ENCODE results near the gene PNMT. TPM values are rescaled to one million over a fixed set of nuclear protein-coding genes. Genes with fewer than 3 reads are reported as not detected.

The PNMT gene
- total and polyA plus RNA-seq, 2 of the 13 experiments (the other 11 are each of a cell fraction or from before 2014, with no cell fraction given): 0.25 TPM; not detected in 1

- TF ChIP-seq BRD4 (CRISPR knock-in tag; IDR thresholded peaks at IDR 0.05) (peak; percentile 55; the same call in 1 of the 2 replicates), TOE1 (CRISPR knock-in tag; IDR thresholded peaks at IDR 0.05) (0 out of 2 replicates have a peak, but pooled peaks have one; percentile 68), NCOA2 (CRISPR knock-in tag; IDR thresholded peaks at IDR 0.05) (0 out of 2 replicates have a peak, but pooled peaks have one; percentile 56), ELF3 (CRISPR knock-in tag; IDR thresholded peaks at IDR 0.05) (peak; percentile 87), KLF9 (CRISPR knock-in tag; IDR thresholded peaks at IDR 0.05; ENCODE audit: low read depth) (no peak), NFIB (CRISPR knock-in tag; IDR thresholded peaks at IDR 0.05; ENCODE audit: borderline replicate concordance) (no peak), TBX3 (IDR thresholded peaks at IDR 0.05; ENCODE audit: borderline replicate concordance) (no peak), GATAD2A (CRISPR knock-in tag; IDR thresholded peaks at IDR 0.05) (peak; percentile 81), ZNF18 (CRISPR knock-in tag; IDR thresholded peaks at IDR 0.05; ENCODE audit: insufficient replicate concordance) (no peak), ZSCAN21 (CRISPR knock-in tag; IDR thresholded peaks at IDR 0.05; ENCODE audit: borderline replicate concordance) (peak; percentile 33; the same call in 1 of the 2 replicates), KLF15 (CRISPR knock-in tag; IDR thresholded peaks at IDR 0.05; ENCODE audit: borderline replicate concordance) (no peak), BHLHE40 (IDR thresholded peaks at IDR 0.05; ENCODE audit: low read length) (peak; percentile 58; the same call in 1 of the 2 replicates), SNRNP70 (IDR thresholded peaks at IDR 0.05; ENCODE audit: low read depth, low read length) (no peak), MTERF4 (CRISPR knock-in tag; IDR thresholded peaks at IDR 0.05) (no peak), ZNF362 (CRISPR knock-in tag; IDR thresholded peaks at IDR 0.05; ENCODE audit: borderline replicate concordance) (no peak; the same call in 1 of the 2 replicates), SMYD3 (CRISPR knock-in tag; IDR thresholded peaks at IDR 0.05) (no peak), ZNF160 (CRISPR knock-in tag; IDR thresholded peaks at IDR 0.05) (0 out of 2 replicates have a peak, but pooled peaks have one; percentile 36), SALL2 (CRISPR knock-in tag; IDR thresholded peaks at IDR 0.05) (peak; percentile 75; the same call in 1 of the 2 replicates), RFX3 (CRISPR knock-in tag; IDR thresholded peaks at IDR 0.05) (no peak), ZNF24 (IDR thresholded peaks at IDR 0.05) (0 out of 2 replicates have a peak, but pooled peaks have one; percentile 34), ZNF138 (CRISPR knock-in tag; IDR thresholded peaks at IDR 0.05; ENCODE audit: low read depth) (no peak), HOXA5 (CRISPR knock-in tag; IDR thresholded peaks at IDR 0.05) (peak; percentile 78; the same call in 1 of the 2 replicates), SMAD1 (CRISPR knock-in tag; IDR thresholded peaks at IDR 0.05; ENCODE audit: borderline replicate concordance, low read depth) (no peak), ZNF839 (CRISPR knock-in tag; IDR thresholded peaks at IDR 0.05; ENCODE audit: borderline replicate concordance) (no peak), TEF (CRISPR knock-in tag; IDR thresholded peaks at IDR 0.05) (no peak), MIER3 (CRISPR knock-in tag; IDR thresholded peaks at IDR 0.05; ENCODE audit: borderline replicate concordance) (peak; percentile 94; the same call in 1 of the 2 replicates), NKX3-1 (CRISPR knock-in tag; IDR thresholded peaks at IDR 0.05) (no peak)
Measured at GRCh38 chr17:39621523-39622379, 46.5 kb upstream of the PNMT start (continued).
